ENCODE results near the gene CHRND. TPM values are rescaled to one million over a fixed set of nuclear protein-coding genes. Genes with fewer than 3 reads are reported as not detected.

CHRND gene
- total RNA-seq, 1 experiment from 2014 or later, result not detected

DNA sequence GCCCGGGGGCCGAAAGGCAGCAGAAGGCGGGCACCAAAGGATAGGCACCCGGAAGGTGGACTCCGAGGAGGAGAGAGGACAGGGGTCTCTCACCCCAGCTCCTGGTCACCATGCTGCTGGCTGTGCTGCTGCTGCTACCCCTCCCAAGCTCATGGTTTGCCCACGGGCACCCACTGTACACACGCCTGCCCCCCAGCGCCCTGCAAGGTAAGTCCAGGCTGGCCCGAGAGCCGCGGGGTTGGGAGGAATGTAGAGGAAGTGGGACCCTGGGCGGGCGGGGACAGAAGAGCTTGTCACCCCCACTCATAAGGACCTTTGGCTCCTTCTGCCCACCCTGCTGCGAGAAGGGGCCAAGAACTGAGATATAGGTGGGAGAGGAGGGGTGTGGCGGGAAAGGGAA is 5.5 kb upstream of the CHRND start (continued):
- TF ChIP-seq, protein P1, sequence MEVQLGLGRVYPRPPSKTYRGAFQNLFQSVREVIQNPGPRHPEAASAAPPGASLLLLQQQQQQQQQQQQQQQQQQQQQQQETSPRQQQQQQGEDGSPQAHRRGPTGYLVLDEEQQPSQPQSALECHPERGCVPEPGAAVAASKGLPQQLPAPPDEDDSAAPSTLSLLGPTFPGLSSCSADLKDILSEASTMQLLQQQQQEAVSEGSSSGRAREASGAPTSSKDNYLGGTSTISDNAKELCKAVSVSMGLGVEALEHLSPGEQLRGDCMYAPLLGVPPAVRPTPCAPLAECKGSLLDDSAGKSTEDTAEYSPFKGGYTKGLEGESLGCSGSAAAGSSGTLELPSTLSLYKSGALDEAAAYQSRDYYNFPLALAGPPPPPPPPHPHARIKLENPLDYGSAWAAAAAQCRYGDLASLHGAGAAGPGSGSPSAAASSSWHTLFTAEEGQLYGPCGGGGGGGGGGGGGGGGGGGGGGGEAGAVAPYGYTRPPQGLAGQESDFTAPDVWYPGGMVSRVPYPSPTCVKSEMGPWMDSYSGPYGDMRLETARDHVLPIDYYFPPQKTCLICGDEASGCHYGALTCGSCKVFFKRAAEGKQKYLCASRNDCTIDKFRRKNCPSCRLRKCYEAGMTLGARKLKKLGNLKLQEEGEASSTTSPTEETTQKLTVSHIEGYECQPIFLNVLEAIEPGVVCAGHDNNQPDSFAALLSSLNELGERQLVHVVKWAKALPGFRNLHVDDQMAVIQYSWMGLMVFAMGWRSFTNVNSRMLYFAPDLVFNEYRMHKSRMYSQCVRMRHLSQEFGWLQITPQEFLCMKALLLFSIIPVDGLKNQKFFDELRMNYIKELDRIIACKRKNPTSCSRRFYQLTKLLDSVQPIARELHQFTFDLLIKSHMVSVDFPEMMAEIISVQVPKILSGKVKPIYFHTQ (CRISPR knock-in tag; IDR thresholded peaks at IDR 0.05), result no peak
- TF ChIP-seq NFYB (CRISPR knock-in tag; conservative IDR thresholded peaks at IDR 0.05; ENCODE audit: low read depth), result no peak

DNA sequence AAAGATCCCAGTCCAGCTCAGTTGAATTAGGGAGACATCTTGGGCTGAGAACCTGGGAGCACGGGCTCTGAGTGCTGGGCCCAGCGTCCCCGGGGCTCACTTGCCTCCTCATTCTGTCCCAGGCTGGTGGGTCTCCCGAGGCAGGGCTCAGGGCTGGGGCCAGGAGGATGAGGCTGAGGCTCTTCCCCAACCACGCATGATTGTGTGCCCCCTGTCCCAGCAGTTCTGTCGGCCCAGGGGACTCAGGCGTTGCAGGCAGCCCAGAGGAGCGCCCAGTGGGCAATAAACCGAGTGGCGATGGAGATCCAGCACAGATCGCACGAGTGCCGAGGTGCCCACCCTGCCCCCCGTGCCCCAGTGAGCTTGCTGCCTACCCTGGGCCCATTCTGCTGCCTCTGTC is 4.9 kb upstream of the CHRND start:
- Mint-ChIP-seq H3K27ac (no peak overlapping the region), H3K4me3 (no peak overlapping the region), H3K4me1 (peaks cover 4% of the 10 kb centered on the region; the same call in 1 of the 2 replicates), H3K9me3 (no peaks in the 10 kb centered on the region), H3K36me3 (no peaks in the 10 kb centered on the region), H3K27me3 (ENCODE audit: low read depth) (peaks cover 38% of the 10 kb centered on the region)
- ATAC-seq (no peak), DNase-seq (ENCODE audit: low spot score) (no peak)
- CTCF ChIA-PET, result interaction anchor here (0.5 to 6.5 kb wide), 26 partner anchors 10 to 755 kb away, joined by 3 to 104 read pairs (median 12); partner anchors contain the start of genes CHRNG and ECEL1
- no peak for TF ChIP-seq NFYB (CRISPR knock-in tag; conservative IDR thresholded peaks at IDR 0.05; ENCODE audit: low read depth)
- TF ChIP-seq TP53 (CRISPR knock-in tag; IDR thresholded peaks at IDR 0.05), result no peak
- no peak for TF ChIP-seq SOX15 (CRISPR knock-in tag; IDR thresholded peaks at IDR 0.05)
- no peak for TF ChIP-seq NR2C2 (CRISPR knock-in tag; IDR thresholded peaks at IDR 0.05)
- TF ChIP-seq MYBL2 (CRISPR knock-in tag; IDR thresholded peaks at IDR 0.05), result no peak
- TF ChIP-seq CREM (CRISPR knock-in tag; IDR thresholded peaks at IDR 0.05), result no peak
- no peak for TF ChIP-seq ZNF138 (CRISPR knock-in tag; conservative IDR thresholded peaks at IDR 0.05)
- no peak for TF ChIP-seq FOXP1 (CRISPR knock-in tag; IDR thresholded peaks at IDR 0.05; ENCODE audit: borderline replicate concordance)
- TF ChIP-seq SP1 (CRISPR knock-in tag; conservative IDR thresholded peaks at IDR 0.05), result no peak
- TF ChIP-seq PRRX2 (CRISPR knock-in tag; IDR thresholded peaks at IDR 0.05), result no peak
- no peak for TF ChIP-seq EMX1 (CRISPR knock-in tag; IDR thresholded peaks at IDR 0.05)
- TF ChIP-seq, protein P1 (CRISPR knock-in tag; IDR thresholded peaks at IDR 0.05), result no peak
- no peak for TF ChIP-seq ZNF416 (CRISPR knock-in tag; IDR thresholded peaks at IDR 0.05)
- TF ChIP-seq ETV6 (CRISPR knock-in tag; IDR thresholded peaks at IDR 0.05), result no peak
- no peak for TF ChIP-seq FOXJ3 (CRISPR knock-in tag; IDR thresholded peaks at IDR 0.05; ENCODE audit: borderline replicate concordance)
- TF ChIP-seq, protein P2, sequence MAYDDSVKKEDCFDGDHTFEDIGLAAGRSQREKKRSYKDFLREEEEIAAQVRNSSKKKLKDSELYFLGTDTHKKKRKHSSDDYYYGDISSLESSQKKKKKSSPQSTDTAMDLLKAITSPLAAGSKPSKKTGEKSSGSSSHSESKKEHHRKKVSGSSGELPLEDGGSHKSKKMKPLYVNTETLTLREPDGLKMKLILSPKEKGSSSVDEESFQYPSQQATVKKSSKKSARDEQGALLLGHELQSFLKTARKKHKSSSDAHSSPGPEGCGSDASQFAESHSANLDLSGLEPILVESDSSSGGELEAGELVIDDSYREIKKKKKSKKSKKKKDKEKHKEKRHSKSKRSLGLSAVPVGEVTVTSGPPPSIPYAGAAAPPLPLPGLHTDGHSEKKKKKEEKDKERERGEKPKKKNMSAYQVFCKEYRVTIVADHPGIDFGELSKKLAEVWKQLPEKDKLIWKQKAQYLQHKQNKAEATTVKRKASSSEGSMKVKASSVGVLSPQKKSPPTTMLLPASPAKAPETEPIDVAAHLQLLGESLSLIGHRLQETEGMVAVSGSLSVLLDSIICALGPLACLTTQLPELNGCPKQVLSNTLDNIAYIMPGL (CRISPR knock-in tag; IDR thresholded peaks at IDR 0.05), result no peak
- TF ChIP-seq IRF2 (CRISPR knock-in tag; IDR thresholded peaks at IDR 0.05; ENCODE audit: borderline replicate concordance, low read depth), result no peak
- TF ChIP-seq ZBTB21 (CRISPR knock-in tag; IDR thresholded peaks at IDR 0.05; ENCODE audit: borderline replicate concordance), result no peak
- TF ChIP-seq JAZF1 (CRISPR knock-in tag; IDR thresholded peaks at IDR 0.05), result no peak
- no peak for TF ChIP-seq TEAD1 (CRISPR knock-in tag; IDR thresholded peaks at IDR 0.05)
- POLR2A ChIA-PET, result interaction anchor here (0.6 kb wide), 1 partner anchor 75 kb away, joined by 3 read pairs; no protein-coding TSS in a partner anchor
